HG03565 (cell line): ENCODE results near the gene HMOX2.

Experiments used
- ATAC-seq: cut with Tn5 transposase; IDR thresholded peaks from one replicate; pipeline ENCODE4 v1.9.1; 2021; ENCODE audit warnings: mild to moderate bottlenecking, moderate library complexity; ENCODE audit not compliant: unreplicated experiment

Gene HMOX2

DNA sequence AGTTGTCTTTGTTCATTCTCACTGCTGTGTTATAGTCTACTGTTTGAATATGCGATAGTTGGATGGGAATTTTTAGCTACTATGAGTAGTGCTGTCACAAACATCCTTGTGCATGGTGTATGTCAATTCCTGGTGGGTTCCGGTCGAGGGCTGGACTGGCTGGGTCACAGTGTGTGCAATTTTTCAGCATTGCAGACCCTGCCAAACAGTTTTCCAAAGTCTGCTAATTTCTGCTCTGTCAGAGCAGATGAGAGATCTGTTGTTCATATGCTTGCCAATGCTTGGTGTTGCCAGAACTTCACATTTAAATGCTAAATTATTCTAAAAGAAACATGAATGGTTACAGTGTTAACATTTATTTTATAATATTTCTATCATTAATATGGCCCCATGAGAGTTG is 76.3 kb downstream of the HMOX2 start:
- ATAC-seq: no peak

DNA sequence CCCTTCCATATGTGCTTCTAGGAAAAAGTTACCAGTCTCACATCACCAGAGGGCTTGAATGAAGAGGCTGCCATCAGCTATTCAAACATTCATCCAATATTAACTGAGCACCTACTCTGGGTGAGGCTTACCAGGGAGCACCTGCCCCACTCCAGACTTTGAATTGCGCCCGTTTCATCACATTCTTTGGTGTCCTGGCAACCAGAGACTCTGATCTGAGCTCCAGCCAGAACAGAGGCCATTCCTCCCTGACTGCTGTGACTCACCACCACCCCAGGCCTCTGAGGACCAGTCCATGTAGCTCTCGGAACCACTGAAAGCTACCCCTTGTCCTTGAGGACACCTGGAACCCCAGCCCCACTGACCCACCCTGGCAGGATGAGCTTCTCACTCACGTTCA is 79.9 kb downstream of the HMOX2 start, which contains the start of gene C16orf96:
Gene C16orf96, plus strand, starts transcription at position 229 of the 400 bp plus-strand sequence. Its CDS starts 150 bp downstream, at position 379.
- no peak for ATAC-seq

DNA sequence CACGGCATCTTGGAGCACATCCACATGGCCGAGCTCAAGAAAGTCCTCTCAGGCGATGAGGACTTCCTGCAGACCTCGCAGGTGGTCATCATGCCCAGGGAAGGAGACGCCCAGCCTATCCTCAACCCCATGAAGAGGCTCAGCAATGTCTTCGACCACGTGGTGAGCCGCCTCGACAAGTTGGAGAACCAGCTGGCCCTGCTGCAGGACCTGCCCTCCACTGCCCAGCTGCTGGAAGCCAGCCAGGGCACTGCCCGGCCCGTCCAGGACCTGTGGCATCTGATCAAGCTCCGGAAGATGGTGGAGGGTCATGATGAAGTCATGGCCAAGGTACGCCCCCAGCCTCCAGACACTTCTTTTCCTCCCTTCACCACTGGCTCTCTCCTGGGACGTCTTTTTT is 80.4 kb downstream of the HMOX2 start:
- no peak for ATAC-seq

DNA sequence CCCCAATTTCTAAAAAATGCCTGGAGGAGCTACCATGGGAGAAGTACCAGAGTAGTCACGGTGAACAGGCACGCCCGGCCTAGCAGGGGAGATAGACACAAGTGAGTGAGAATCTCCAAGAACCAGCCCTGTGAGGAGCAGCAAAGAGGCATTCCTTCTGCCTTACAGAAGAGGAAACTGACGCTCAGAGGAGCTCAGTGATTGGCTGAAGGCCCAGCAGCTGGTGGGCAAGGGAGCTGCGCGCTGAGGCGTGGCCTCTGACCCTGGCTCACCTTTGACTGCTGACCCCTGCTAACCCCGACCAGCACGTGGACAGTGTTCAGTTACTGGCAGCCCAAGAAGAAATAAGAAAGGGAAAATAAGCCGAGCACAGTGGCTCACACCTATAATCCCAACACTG is 81.8 kb downstream of the HMOX2 start:
- no peak for ATAC-seq
